GM19397 (cell line): ENCODE data around the gene NEUROG1.
"Not testable (repeated sequence)": the region's sequence is repeated elsewhere in the genome, so short reads cannot be mapped to it uniquely, and the experiment has no call there.

Experiments
- ATAC-seq: cut with Tn5 transposase; IDR thresholded peaks from one replicate; pipeline ENCODE4 v1.9.1; 2021; ENCODE audit warnings: mild to moderate bottlenecking, moderate library complexity; ENCODE audit not compliant: unreplicated experiment

NEUROG1 gene

DNA sequence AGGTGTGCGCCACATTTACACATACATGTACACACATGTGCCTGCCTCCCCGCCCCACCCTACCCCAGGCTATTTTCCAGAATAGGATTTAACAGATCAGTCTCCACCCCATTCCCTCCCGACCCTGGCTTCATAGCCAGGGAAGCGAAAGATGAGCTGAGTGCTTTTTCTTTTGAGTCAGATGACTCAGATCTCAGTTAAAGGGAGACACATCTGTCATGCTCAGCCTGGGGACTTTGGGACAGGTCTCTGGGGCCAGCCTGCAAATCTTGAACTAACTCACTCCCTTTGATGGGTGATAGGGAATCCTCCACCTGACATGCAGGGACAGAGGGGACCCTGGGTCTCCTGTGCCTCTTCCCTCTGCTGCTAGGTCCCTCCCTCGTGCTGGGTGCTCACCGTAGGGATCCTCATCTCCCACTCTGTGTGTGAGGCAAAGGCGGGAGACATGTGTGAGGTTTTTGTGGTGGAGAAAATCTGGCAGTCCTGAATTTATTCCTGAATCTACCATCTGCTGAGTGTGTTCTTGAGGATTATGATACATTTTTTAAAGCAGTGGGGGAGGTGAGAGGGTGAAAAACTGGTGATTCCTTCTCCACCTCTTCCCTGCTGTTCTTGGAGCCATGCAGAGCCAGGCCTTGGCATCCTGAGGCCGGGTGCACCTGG, 37.7 kb downstream of the NEUROG1 start:
- no peak for ATAC-seq

DNA sequence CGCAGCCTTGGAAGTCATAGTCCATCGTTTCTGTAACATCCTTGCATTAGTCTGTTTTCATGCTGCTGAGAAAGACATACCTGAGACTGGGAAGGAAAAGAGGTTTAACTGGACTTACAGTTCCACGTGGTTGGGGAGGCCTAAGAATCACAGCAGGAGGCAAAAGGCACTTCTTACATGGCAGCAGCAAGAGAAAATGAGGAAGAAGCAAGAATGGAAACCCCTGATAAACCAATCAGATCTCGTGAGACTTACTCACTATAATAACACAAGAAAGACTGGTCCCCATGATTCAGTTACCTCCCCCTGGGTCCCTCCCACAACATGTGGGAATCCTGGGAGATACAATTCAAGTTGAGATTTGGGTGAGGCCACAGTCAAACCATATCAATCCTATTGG, 40.2 kb downstream of the NEUROG1 start:
- ATAC-seq: not testable (repeated sequence)

GRCh38 chr5:135494196-135494595, 41.6 kb downstream of the NEUROG1 start:
- ATAC-seq: no peak

DNA sequence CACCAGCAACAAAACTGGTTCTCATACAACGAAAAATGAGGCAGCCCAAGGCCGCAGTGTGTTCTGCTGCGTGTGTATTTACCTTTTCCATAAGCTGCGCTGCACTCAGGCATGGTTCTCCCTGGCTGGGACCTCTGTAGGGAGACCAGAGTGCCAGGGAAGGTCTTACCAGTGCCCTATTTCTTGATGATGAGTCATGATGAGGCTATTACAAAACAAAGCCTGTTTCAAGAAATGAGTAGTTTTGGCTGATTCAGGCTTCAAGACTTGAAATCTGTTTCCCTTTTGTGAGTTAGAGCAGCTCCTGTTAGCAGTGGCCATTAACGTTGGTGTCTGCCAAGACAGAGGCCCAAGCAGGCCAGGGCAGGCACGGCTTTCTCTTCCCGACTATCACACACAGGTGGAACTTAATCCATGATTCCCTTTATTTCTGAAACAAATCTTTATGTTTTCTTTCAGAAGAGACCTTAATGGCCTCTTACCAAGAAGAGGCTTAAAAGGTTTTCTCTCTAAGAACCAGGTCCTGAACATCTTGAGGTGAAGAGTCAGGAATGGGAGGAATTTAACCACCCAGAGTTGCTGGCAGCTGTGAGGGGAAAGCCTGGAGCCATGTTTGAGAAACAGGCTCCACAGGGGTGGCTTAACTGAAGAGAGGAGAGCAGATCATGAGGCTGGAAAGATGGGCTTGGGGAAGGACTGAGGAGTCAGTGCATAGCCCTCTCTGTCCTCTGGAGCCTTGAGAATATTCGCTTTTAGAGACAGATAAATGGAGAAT, 42.2 kb downstream of the NEUROG1 start:
- ATAC-seq: no peak

DNA sequence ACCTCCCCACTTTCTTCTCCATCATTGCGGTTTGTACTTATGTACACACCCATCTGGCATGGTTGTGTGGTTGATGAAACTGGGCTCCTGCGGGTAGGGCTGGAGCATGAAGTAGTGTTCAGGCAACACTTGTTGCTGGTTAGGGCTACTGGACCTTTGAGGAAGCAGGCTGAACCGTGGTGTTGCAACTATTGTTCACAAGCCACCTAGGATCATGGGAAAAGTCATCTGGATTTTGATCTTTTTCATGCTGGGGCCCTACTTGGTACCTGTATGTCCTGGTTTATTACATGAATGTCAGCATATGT, 43.5 kb downstream of the NEUROG1 start:
- ATAC-seq: no peak

GRCh38 chr5:135491552-135492318, 44.0 kb downstream of the NEUROG1 start:
- ATAC-seq: no peak

DNA sequence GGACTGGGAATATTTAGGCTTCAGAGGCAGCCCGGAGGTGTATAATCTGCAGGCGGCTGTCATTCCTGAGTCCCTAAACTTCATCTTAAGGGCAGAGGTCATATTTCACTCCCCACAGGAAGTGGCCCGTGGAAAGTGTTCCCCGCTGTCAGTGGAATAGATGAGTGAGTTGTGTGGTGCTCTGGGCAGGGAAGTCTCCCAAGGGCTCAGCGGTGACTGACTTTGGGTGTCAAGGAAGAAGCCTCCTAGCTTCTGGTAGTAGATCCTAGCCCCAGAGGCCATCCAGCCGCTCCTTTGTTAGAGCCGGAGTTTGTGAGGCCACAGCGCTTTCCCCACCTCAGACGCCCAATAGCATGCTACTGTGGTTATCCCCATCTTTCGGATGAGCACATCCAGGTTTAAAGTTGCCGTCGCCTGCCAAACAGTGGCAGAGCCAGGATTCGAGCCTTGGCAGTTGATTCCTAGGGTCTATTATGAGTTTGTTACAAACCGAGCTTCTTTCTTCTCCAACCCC, 44.7 kb downstream of the NEUROG1 start:
- no peak for ATAC-seq

GRCh38 chr5:135490245-135491037, 45.3 kb downstream of the NEUROG1 start:
- no peak for ATAC-seq

DNA sequence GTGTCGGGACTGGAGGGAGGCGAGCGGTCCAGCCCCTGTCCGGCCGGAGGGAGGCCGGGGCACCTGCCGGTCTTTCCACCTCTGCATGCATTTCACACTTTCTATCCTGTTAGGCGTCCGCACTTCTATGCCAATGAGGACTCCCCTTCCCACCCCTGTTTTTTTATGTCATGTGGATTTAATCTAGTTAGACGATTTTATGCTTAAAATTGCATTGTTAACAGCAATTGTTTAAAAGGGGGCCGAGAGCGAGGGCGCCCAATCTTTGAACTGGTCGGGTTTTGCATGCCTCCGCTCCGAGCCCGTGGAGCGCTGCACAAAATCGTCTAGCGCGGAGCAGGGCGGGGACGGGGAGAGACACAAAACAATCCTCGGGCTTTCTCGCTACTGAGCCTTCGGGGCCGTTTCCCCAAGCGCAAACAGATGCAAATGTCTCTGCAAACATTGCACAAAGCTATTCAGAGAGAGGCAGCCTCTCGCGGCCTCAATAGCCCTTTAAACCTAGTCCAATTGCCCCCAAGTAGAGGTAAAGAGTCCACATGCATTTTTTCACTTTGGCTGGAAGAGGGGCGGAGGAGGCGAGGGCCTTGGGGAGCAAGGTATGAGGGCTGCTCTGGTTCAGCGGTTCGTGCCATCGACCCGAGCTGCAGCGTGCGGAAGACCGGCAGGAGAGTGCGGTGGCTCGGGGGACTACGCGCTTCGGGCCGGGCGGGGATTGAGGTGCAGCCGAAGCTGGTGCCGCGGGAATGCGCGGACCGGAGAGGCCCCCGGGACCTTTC, 46.1 kb downstream of the NEUROG1 start:
- no peak for ATAC-seq

GRCh38 chr5:135488727-135489465, 46.9 kb downstream of the NEUROG1 start:
- no peak for ATAC-seq

DNA sequence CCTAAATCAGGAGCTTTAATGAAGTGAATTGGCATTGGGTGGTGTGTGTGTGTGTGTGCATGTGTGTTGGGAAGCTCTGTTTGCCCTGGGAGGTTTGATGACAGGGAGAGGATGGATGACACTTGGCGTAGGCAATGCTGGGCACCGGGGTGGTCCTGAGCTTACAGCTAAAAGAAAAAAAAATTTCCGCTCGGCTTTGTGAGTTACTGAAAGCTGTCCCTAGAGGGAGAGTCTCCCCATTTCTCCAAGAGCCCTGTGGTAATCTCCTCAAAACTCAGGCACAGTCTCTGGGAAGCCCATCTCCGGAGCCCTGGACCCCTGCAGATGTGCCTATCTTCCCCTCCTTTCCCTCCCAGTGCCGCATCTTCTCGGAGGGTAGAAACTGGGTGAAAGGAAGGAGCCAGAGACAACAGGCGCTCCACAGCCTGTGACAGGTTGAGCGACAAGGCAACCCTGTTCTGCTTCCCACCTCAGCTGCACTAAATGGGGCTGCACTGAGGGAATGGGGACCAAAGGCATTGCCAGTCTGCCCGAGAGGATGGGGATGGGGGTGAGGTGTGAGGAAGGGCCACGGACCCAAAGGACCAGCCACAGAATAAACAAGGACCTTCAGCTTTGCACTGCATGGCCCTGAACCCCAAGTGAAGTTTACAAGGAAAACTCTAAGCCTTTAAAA, 47.8 kb downstream of the NEUROG1 start:
- ATAC-seq: no peak

GRCh38 chr5:135487037-135487395, 48.7 kb downstream of the NEUROG1 start:
- ATAC-seq: no peak

DNA sequence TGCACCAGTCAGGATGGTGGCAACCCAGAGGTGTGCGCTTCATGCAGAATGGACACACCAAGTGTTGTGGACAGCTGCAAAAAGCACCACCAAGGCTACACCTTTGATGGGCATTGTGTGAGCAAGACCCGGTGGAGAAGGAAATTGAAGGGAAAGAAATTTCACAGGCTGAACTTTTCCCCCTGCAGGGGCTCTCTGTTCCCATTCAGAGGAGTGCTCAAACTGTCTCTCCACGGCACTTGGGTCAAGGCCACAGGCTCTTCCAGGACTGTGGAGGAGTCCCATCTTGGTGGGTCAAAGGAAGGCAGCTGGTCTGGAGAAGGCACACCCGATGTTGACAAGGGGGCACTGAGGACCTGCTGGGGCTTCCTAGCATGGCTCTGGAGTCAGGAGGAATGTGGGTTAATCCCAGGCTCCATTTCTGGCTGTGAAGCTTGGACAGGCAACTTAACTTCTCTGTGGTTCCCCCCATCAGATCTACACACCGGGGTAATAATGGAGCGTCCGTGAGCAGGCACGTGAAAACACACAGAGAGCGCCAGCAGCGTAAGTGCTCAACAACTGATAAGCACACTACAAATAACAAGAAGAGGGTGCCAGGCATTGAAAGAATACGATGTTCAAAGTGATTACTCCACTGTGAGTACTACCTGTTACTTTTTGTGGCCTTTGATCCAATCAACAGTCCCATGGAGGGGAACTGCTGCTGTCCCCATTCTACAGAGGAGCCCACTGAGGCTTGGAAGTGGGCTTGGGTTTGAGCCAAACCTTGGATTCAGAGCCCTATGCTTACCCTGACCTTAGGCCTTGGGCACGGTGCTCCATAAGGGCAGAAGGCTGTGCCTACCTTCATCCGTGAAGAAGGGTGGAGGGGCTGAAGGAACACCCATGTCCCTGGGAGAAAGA, 49.4 kb downstream of the NEUROG1 start:
- no peak for ATAC-seq

- no peak for ATAC-seq
Measured at GRCh38 chr5:135484674-135485086, 51.1 kb downstream of the NEUROG1 start.
